Activated T-cell treated with anti-CD3 and anti-CD28 coated beads, Interleukin-2, amount 50 U/mL, for 24 hours (primary cell): ENCODE data around the gene FAM170B.

ENCODE experiments used
- DNase-seq: peaks from one replicate; pipeline ENCODE4 v3.0.0-alpha.2; 2020
- H3K27ac Mint-ChIP-seq: 2 replicates; pipeline ENCODE4 v1.8.0; 2020; ENCODE audit warnings: mild to moderate bottlenecking, mixed read lengths
- H3K27me3 Mint-ChIP-seq: 2 replicates; pipeline ENCODE4 v1.8.0; 2020; ENCODE audit warnings: mixed read lengths
- H3K36me3 Mint-ChIP-seq: 2 replicates; pipeline ENCODE4 v1.8.0; 2020; ENCODE audit warnings: low read depth, mixed read lengths
- H3K4me1 Mint-ChIP-seq: 2 replicates; pipeline ENCODE4 v1.8.0; 2020; ENCODE audit warnings: low read depth, mixed read lengths
- H3K4me3 Mint-ChIP-seq: 2 replicates; pipeline ENCODE4 v1.8.0; 2020; ENCODE audit warnings: mild to moderate bottlenecking, moderate library complexity, mixed read lengths
- H3K9me3 Mint-ChIP-seq: 2 replicates; pipeline ENCODE4 v1.8.0; 2020; ENCODE audit warnings: mixed read lengths

Gene FAM170B

DNA sequence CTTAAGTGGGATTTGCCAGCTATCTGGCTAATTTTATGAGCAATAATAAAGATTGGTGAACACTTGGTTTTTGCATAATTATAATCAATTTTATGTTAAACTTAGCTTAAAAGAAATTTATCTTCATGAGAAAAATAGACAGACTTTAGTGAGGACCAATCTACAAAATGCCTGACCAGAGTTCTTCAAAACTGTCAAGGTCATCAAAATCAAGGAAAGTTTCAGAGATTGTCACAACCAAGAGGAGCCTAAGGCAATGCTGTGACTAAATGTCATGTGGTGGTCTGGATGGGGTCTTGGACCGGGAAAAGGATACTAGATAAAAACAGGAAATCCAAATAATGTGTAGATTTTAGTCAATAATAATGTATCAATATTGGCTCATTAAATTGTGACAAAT is 17.7 kb upstream of the FAM170B start:
- peaks cover 11% of the 10 kb centered on the region for H3K9me3 Mint-ChIP-seq
- no peak overlapping the region for H3K4me3 Mint-ChIP-seq
- no peak overlapping the region for H3K27ac Mint-ChIP-seq
- no peak for DNase-seq
- H3K4me1 Mint-ChIP-seq: no peaks in the 10 kb centered on the region
- peaks cover 3% of the 10 kb centered on the region for H3K36me3 Mint-ChIP-seq
- peaks cover 18% of the 10 kb centered on the region for H3K27me3 Mint-ChIP-seq

DNA sequence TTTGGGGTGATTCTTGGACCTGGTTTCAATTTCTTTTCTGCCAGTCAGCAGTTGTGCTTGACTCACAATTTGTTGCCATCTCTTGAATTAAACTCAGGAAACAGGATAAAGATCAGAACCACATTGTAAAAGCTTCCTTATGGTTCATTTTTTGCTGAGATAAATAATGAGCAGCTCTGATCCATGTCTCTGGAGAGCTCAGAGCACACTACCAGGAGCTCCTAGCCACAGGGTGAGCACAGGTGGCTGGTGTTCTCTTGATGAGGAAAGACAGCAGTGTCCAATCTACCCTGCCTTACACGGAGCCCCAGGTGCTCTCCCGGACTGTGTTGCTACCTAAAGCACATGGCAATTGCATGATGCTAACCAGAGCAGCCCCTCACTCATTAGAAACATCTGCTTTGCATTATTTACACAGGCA is 17.2 kb upstream of the FAM170B start:
- Mint-ChIP-seq H3K4me3 (no peak overlapping the region), H3K27ac (no peak overlapping the region), H3K9me3 (peaks cover 11% of the 10 kb centered on the region), H3K36me3 (peaks cover 2% of the 10 kb centered on the region), H3K27me3 (peaks cover 18% of the 10 kb centered on the region), H3K4me1 (no peaks in the 10 kb centered on the region)
- DNase-seq: no peak

DNA sequence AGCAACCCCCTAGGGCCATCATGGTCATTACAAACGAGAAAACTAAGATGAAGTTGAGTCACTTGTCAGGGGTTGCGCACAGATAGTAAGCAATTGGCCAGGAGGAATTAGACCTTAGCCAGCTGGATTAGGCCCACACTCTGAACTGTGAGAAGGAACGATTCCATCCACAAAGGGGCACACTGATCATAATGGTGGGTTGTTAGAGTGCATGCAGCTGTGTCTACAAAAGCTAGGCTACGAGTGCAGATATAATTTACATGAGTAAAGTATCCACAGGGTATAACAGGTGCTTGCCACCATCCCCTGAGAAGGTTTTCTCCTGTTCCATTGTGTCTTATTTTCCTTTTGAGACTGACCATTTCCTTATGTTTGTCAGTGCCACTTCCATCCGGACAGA is 16.6 kb upstream of the FAM170B start:
- Mint-ChIP-seq H3K36me3 (no peaks in the 10 kb centered on the region), H3K27me3 (peaks cover 18% of the 10 kb centered on the region), H3K27ac (no peak overlapping the region), H3K4me3 (no peak overlapping the region), H3K9me3 (peaks cover 11% of the 10 kb centered on the region), H3K4me1 (no peaks in the 10 kb centered on the region)
- no peak for DNase-seq

DNA sequence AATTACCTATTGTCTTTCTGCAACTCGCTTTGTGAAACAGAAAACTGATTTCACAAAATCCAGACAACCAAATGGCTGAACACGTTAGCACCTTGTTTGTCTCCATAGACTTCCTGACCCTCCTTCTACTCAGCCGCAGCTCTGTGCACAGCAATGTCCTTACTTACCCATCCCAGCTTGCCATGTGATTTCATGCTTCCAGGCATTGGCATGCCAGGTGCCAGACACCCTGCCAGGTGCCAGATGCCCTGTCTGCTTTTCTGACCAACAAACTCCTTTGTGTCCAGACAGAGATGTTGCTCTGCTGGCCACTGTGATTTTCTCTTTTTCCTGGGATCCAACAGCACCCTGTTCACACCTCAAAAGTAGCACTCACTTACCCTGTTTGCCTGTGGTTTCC is 16.1 kb upstream of the FAM170B start:
- no peak overlapping the region for H3K27ac Mint-ChIP-seq
- DNase-seq: no peak
- H3K9me3 Mint-ChIP-seq: peaks cover 11% of the 10 kb centered on the region
- H3K4me3 Mint-ChIP-seq: no peak overlapping the region
- no peaks in the 10 kb centered on the region for H3K4me1 Mint-ChIP-seq
- H3K36me3 Mint-ChIP-seq: no peaks in the 10 kb centered on the region
- H3K27me3 Mint-ChIP-seq: peaks cover 18% of the 10 kb centered on the region

DNA sequence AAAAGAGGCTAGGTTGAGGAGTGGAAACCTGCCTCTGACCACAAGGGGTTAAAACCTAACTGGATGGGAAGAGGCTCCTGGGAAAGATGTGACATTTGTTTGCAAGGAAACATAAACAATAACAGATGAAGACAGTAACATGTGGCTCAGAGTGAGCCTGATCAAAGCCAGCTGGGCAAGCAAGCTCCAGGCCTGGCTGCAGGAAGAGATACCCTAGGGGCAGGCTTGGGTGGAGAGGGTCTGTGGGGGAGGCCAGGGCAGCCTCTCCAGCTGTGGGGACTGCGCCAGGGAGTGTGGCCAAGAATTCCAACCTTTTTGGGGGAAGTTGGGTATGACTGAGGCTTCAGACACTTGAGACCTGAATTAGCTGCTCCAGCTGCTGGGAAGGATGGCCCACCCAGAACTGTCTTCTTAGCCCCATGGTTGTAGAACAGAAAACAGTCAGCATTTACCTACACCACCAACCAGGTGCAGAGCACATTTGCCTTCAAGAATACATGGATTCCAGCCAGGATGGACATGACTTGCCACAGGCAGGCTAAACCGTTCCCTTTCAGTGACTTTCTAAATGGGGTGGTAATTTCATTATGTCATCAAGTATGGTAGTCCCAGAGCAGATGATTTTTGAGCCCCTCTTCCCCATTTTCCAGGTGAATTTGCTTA is 10.4 kb upstream of the FAM170B start:
- peaks cover 11% of the 10 kb centered on the region for H3K9me3 Mint-ChIP-seq
- no peaks in the 10 kb centered on the region for H3K36me3 Mint-ChIP-seq
- peaks cover 9% of the 10 kb centered on the region for H3K27me3 Mint-ChIP-seq
- H3K27ac Mint-ChIP-seq: no peak overlapping the region
- DNase-seq: no peak
- H3K4me1 Mint-ChIP-seq: no peaks in the 10 kb centered on the region
- H3K4me3 Mint-ChIP-seq: no peak overlapping the region

DNA sequence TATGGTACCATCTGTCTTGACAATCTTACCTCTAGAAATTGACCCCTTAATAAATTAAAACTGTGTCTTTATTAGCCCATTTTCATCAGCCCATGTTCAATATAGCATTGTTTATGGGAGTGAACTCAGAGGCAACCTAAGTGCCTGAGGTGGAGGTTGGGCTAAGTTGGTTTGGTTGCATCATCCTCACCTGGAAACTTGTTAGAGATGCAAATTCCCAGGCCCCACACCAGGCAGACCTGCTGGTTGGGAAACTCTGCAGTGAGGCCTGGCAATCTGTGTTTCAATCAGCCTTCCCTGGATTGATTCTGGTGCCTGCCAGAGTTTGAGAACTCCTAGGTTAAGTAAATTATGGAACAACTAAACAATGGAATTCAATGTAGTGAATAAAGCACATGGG is 9.4 kb upstream of the FAM170B start:
- Mint-ChIP-seq H3K27ac (no peak overlapping the region), H3K27me3 (peaks cover 9% of the 10 kb centered on the region), H3K4me3 (no peak overlapping the region)

DNA sequence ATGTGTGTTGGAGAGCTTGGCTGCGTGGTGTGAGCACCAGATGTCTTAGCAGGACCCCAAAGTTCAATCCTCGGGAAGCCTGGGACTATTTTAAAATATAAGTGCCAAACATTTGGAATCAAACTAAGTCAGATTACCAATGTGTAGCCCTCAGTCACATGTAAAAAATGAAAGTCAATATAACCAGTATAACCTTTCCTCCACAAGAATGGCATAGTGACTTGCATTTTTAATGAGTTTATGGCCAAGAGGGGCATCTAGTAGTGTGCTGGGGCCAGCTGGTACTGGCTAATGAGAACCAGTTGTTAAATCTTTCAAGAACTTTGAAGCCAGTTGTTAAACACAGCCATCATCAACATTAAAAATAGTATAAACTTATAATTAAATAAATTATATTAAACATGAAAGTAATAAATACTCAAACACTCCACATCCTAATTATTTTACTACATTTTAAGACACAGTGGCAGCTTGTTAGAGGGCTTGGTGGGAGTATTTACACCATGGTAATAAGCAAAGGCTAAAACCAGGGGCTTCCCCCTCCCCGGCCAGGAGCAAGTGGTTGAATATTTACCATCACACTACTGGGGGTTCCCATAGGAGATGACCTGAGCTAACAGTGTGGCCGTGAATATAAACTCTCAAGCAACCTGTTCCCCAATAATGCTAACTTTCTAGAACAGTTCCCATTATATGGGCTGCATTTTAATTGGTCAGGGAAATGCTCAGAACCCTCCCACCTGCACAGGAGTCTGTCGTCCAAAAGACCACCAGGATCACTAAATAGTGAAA is 7.9 kb upstream of the FAM170B start:
- peaks cover 7% of the 10 kb centered on the region for H3K27me3 Mint-ChIP-seq
- no peaks in the 10 kb centered on the region for H3K4me1 Mint-ChIP-seq
- no peak overlapping the region for H3K4me3 Mint-ChIP-seq
- H3K36me3 Mint-ChIP-seq: no peaks in the 10 kb centered on the region
- DNase-seq: no peak
- H3K27ac Mint-ChIP-seq: no peak overlapping the region
- no peaks in the 10 kb centered on the region for H3K9me3 Mint-ChIP-seq

More for the DNA sequence above, 9.4 kb upstream of the FAM170B start:
- no peak for DNase-seq
- Mint-ChIP-seq H3K4me1 (no peaks in the 10 kb centered on the region), H3K36me3 (no peaks in the 10 kb centered on the region), H3K9me3 (peaks cover 8% of the 10 kb centered on the region)

DNA sequence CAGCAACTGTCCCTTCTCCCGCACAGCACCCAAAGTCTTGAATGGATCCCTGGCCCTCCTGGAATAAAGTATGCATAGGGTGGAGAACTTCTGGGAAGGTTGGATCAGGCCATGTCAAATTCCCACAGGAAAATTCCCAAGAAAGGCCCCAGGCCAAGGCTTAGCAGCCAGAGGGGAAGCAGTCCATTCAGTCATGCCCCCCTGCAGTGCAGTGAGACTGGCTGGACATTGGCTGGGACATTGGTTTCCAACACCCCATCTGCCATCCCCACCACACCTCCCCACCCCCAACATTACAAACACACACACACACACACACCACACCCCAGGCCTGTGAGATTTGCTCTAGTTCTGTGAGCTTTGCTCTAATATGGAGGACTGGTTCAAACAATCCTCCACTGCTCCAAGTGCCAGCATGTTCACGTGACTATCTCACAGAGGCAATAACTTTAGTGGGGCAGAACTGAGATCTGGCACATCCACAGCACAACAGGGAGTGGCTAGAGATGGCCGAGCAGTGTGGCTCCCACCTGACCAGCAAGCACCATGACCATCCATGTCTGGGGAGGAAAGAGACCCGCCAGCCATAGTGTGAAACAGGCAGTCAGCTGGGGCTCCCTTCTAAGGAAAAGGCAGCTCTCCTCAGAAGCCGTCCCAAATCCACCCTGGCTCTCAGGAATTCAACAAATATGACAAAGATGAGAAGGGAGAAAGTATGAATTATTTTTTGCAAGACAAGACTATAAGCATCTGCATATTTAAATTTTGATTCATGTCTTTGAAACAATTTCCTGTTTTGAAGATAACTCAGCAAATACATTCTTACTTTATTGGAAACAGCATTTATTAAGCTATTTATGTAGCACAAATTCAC is 6.7 kb upstream of the FAM170B start:
- Mint-ChIP-seq H3K4me1 (no peaks in the 10 kb centered on the region), H3K4me3 (no peak overlapping the region), H3K36me3 (no peaks in the 10 kb centered on the region), H3K9me3 (no peaks in the 10 kb centered on the region), H3K27me3 (peaks cover 12% of the 10 kb centered on the region), H3K27ac (no peak overlapping the region)
- no peak for DNase-seq

DNA sequence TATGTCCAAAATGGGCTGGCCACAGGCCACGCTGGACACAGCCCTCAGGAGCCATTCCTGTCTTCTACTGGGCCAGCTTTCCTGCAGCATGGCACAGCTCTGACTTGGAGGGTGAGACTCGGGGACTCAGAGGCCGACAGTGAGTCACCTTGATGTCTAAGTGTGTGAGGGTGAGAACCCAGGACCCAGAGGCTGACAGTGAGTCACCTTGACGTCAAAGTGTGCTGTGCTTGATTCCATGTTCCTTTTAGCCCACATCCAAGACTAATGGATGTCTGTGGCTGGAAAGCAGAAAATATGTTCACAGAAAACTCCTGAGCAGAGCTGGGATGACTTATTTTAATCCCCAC is 6.0 kb upstream of the FAM170B start:
- no peak for DNase-seq
- Mint-ChIP-seq H3K27me3 (peaks cover 17% of the 10 kb centered on the region), H3K4me1 (no peaks in the 10 kb centered on the region), H3K4me3 (no peak overlapping the region), H3K36me3 (no peaks in the 10 kb centered on the region), H3K27ac (no peak overlapping the region), H3K9me3 (no peaks in the 10 kb centered on the region)

DNA sequence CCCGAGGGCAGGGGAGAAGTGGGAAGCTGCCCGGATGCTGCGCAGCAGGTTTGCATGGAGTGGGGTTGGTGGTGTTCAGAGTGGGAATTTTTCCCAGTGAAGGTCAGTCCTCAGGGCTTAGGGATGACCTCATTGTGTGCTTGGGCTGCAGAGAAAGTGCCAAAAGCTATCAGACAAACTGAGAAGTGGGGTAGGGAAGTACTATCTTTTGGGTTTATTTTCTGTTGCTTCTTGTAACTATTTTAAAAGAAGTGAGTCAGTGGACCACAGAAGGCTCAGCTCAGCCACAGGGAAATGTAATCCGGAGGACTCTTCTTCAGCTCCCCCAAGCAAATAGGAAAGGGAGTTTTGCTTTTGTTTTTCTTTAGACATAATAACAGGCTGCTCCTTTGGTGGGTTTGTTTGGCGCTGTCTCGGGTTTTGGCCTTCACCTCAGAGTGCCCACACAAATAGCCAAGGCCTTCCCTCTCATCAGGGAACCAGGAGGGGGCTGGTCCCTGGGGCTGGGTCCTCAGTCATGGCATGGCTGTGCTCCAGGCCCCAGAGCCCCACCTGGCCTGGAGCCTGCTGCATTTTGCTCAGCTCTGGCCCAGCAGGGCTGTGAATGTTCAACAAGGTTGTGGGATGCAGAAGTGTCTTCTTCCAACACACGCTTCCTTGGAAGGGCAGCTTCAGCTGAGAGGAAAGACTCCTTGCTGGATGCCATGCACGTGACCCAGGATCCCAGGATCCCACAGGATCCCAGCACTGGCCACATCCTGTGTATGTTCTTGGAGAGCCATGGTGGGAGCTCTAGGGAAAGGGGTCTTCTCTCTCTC is 5.4 kb upstream of the FAM170B start:
- Mint-ChIP-seq H3K27ac (no peak overlapping the region), H3K4me3 (no peak overlapping the region), H3K27me3 (peaks cover 21% of the 10 kb centered on the region), H3K36me3 (no peaks in the 10 kb centered on the region), H3K4me1 (no peaks in the 10 kb centered on the region), H3K9me3 (no peaks in the 10 kb centered on the region)
- no peak for DNase-seq

DNA sequence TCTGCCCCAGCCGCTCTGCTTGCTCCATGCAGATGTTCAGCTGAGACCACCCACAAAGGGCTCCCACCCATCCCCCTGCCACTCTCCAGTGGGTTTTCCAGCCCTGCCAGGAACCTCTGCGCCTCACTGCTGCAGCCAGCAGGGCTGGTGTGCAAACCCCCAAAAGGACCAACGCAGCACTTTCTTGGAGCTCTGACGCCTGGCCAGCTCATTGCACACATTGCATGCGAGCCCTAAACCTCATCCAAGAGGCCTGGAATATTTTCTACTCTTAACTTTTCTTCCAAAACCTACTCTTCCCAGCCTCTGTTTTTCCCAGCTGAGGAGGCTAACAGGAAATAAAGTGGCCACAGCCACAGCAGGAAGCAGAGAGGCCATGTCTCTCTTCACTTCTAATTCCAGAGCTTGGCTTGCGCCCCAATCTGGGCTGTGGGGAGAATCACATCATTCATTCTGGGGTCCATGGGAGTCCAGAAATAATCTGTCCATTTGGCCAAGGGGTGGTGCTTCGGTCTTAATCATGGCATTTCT is 4.6 kb upstream of the FAM170B start:
- no peaks in the 10 kb centered on the region for H3K4me1 Mint-ChIP-seq
- H3K9me3 Mint-ChIP-seq: no peaks in the 10 kb centered on the region
- no peaks in the 10 kb centered on the region for H3K36me3 Mint-ChIP-seq
- no peak for DNase-seq
- H3K27ac Mint-ChIP-seq: no peak overlapping the region
- no peak overlapping the region for H3K4me3 Mint-ChIP-seq
- H3K27me3 Mint-ChIP-seq: peaks cover 29% of the 10 kb centered on the region

DNA sequence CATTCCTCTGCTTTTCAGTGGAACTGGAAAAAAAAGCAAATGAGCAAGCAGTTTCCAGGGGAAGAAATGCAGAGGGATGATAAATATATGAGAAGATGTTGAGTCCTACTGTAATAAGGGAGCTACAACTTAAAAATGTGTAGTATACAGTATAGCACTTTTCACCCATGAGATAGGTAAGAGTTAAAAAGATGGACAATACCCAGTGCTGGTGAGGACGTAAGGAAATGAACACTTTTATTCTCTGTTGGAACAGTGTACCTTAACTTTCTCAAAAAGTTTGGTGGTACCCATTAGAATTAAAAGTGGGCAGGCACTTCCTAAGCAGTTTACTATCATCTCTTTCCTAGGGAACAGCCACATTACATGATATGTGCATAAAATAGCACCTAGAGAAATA is 2.7 kb upstream of the FAM170B start:
- Mint-ChIP-seq H3K4me1 (no peaks in the 10 kb centered on the region), H3K4me3 (no peak overlapping the region), H3K27me3 (peaks cover 29% of the 10 kb centered on the region), H3K36me3 (no peaks in the 10 kb centered on the region), H3K9me3 (no peaks in the 10 kb centered on the region), H3K27ac (no peak overlapping the region)
- no peak for DNase-seq

DNA sequence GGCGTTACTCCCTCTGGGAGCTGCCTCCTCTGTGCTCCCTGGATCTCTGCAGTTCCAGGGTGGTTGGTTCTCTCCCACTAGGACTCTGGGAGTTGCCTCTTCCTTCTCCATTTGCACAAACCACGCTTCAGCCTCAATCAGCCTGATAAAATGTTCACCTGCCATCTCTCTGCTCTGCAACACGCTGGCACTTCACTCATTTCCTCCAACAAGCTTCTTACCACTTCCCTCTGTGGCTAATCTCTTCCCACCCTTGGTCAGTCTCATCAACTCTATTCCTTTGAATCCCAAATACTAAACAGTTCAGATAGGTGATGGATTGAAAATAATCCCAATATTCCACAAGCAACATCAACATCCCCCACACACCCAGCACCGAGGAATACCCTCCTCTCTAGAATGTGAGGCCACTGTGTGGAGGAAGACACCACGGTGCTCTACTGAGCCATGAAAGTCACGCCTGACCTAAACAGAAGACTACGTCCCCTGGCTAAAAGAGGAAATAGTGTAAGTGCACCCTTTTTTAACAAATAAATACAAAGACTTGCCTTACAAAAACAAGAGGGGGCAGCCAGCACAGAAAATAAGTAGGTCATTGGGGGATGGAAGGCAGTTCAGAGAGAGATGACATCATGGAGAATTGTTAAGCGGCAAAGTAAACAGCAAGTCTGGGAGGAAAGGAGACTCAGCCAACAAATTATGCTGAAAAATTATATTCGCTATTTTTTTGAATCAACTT is 1.9 kb upstream of the FAM170B start:
- H3K36me3 Mint-ChIP-seq: no peaks in the 10 kb centered on the region
- H3K4me3 Mint-ChIP-seq: no peak overlapping the region
- H3K27me3 Mint-ChIP-seq: peaks cover 25% of the 10 kb centered on the region
- no peak overlapping the region for H3K27ac Mint-ChIP-seq
- no peaks in the 10 kb centered on the region for H3K4me1 Mint-ChIP-seq
- no peak for DNase-seq
- H3K9me3 Mint-ChIP-seq: no peaks in the 10 kb centered on the region
